HG03066 (cell line): ENCODE data around the gene RAB11FIP3.

Experiments used
- ATAC-seq: cut with Tn5 transposase; IDR thresholded peaks from one replicate; pipeline ENCODE4 v1.9.1; 2021; ENCODE audit warnings: low read depth; ENCODE audit not compliant: unreplicated experiment

RAB11FIP3 gene

DNA sequence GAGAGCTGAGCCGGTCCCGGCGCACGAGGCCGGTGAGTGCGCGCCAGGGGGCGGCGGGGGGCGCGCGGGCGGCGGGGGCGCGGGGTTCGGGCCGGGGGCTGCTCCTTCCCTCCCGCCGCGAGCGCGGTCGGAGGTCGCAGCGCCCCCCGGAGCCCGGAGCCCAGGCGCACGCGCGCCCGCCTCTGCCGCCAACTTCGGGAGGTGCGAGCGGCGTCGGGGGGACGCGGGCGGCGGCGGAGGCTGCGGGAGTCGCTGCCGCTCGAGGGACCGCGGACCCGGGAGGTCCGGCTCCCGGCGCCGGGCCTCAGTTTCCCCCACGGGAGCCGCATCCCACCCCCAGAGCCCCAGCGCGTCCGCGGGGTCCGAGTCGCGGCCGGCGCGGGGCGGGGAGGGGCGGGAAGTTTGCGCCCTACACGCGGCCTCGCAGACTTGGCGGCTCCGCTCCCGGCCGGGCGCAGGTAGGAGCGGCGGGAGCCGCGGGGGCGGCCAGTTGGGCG lies 134.8 kb downstream of the RAB11FIP3 start, which contains the start of gene PRR35:
Gene PRR35, plus strand, starts transcription at position 191 of the 497 bp plus-strand sequence. CDS start 2,901 bp downstream, outside the sequence.
- no peak for ATAC-seq

DNA sequence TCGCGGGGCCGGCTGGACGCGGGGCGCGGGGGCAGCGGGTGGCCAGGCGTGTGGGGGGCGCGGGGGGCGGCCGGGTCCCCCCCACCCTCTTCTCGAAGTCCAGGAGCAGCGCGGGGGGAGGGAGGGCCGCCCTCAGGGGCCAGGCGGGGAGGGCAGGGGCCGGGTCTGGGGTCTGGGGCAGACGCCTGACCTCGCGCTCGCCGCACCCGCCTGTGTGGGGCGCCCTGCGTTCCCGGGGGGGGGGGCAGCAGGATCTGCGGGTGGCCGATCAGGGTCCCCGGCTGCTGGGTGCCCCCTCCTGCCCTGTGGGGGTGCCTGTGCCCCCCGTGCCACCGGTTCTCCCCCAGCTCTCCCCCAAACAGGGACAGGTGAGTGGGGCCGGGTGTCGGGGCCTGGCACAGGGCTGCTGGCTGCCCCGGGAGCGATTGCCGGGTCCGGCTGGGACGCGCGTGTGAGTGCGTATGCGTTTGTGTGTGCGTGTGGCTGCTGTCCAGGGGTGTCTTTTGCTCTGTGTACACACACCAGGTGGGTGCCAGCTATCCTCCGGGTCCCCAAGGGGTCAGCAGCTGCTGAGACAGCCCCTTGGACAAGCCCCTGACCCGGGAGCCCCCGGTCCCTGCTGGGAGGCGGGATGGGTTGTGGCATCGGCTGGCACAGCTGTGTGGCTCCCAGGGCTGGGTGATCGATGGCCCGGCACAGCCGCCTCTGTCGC lies 135.4 kb downstream of the RAB11FIP3 start:
- ATAC-seq: no peak

DNA sequence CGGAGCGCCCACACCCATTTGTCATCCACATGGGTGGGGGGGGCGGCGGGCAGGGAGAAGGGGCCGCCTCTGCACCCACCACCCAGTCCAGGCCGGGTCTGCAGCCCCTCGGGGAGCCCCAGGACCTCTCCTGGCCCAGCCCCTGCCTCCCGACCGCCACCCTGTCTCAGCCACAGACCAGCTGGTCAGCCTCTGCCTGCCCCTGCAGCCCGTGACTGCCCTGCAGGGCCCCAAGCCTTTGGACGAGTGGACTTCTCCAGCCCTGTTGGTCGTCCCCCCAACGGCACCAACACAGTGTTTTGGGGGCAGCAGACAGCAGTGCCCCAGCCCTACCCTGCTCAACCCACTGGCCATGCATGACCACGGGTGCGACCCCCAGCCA lies 136.0 kb downstream of the RAB11FIP3 start:
- no peak for ATAC-seq

DNA sequence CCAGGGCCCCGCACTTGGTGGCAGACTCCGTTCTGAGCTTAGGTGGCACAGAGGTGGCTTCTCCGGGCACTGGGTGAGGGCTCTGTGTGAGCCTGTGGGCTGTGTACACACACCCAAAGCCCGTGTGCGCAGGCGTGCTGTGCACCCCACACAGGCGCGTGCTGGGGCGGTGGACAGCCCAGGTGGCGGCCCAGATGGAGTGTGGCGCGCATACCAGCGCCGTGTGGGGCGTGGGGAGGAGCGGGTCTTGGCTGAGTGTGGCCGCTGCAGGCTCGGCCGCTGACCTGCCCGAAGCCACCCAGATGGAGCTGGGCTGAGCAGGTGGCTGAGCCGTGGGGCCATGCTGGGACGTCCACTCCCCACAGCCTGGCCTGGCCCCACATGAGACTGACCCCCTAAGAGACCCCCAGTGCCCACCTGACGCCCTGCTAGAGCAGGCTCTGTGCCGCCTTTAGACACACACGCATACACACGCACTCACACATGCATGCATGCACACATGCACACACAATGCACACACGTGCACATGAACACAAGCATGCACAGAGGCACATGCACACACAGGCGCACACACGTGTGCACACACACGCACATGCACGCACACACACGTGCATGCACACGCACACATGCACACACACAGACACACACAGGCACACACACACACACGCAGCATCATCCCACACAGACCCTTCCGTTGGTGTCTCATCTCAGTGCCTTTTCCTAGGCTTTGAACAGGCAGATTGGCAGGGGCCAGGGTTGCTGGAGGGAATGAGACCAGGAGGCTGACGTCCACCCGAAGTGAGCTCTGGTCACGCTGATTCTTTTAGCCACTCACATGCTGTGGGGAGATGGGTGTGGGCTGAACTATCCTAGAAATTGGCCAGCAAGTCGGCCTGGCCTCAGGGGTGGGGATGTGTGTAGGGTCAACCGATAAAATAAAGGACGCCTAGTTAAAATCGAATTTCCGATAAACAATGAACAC lies 136.8 kb downstream of the RAB11FIP3 start:
- no peak for ATAC-seq

DNA sequence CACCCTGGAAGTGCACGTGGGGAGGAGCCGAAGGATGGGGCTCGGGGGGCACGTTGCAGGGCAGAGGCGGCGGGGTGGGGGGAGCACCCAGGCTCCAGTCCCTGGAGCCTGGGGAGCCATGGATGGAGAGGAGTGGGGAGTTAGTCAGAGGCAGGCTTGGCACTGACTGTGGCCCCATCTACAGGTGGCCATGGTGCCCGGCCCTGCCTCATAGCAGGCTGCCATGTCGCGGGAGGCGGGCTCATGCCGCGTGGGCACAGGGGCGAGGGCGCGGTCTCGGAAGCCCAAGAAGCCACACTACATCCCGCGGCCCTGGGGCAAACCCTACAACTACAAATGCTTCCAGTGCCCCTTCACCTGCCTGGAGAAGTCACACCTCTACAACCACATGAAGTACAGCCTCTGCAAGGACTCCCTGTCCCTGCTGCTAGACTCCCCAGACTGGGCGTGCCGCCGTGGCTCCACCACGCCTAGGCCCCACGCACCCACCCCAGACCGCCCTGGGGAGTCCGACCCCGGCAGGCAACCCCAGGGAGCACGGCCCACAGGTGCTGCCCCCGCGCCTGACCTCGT lies 137.7 kb downstream of the RAB11FIP3 start:
- no peak for ATAC-seq

DNA sequence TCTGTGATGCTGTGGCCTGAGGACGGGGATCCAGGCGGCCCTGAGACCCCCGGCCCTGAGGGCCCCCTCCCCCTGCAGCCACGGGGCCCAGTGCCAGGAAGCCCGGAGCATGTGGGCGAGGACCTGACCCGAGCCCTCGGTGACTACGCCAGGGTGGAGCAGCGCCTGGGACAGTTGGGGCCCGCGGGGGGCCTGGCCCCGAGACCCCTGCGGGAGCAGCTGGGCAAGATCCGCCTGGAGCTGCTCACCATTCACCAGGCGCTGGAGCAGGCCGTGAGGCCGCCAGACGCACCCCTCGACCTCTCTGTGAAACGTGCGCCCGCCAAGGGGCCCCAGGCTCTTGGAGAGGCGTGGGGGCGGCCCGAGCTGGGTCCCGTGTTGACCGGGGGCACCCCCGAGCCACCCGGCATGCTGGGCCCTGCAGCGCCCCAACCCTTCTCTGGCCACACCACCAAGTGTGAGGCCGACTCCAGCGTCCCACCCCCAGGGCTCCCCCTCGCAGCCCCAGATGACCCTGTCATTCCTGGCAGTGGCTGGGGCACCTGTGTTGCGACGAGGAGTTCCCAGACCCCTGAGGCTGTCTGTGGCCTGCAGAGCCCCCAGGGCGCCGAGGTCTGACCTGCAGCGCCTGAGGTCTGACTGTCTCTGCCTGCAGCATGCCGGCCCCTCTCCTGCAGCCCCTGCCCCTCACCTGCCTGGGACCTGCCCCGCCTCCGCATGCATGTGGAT lies 139.4 kb downstream of the RAB11FIP3 start:
- ATAC-seq: no peak

DNA sequence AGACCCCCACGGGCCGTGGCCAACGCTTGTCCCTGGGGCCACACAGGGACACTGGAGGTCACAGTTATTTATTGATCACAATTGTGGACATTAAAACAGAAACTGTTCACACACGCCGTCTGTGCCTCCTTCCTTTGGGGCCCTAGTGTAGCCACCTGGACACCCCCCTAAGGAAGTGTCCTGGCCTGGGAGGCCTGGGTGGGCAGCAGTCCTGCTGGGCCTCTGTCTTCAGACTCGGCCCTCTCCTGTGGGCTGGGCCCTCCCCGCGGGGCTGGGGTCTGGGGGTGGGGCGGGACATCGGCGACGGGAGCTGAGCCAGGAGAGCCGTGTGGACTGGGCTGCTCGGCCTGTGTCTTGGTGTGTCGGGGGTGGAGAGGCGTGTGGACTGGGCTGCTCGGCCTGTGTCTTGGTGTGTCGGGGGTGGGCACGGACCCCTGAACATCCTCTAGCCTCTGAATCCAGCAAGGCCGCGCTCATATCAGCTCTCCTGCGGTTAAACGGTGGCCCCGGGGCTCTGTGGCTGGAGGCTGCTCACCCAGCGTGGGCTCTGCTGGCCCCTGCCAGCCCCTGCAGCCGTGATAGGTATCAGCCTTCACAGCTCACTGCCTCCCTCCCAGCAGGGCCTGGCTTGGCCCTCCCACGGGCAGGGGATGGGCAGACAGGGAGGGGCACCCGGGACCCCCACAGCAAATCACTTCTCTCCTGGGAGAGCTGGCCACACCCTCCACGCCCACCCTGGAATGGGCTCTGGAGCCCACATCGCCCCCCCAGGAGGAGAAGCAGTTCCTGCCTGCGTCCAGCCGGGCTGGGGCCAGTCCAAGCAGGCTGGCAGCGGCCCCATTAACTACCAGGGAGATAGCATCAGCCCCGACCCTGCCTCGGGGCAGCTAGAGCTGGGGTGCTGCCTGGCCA lies 140.2 kb downstream of the RAB11FIP3 start:
- ATAC-seq: no peak

DNA sequence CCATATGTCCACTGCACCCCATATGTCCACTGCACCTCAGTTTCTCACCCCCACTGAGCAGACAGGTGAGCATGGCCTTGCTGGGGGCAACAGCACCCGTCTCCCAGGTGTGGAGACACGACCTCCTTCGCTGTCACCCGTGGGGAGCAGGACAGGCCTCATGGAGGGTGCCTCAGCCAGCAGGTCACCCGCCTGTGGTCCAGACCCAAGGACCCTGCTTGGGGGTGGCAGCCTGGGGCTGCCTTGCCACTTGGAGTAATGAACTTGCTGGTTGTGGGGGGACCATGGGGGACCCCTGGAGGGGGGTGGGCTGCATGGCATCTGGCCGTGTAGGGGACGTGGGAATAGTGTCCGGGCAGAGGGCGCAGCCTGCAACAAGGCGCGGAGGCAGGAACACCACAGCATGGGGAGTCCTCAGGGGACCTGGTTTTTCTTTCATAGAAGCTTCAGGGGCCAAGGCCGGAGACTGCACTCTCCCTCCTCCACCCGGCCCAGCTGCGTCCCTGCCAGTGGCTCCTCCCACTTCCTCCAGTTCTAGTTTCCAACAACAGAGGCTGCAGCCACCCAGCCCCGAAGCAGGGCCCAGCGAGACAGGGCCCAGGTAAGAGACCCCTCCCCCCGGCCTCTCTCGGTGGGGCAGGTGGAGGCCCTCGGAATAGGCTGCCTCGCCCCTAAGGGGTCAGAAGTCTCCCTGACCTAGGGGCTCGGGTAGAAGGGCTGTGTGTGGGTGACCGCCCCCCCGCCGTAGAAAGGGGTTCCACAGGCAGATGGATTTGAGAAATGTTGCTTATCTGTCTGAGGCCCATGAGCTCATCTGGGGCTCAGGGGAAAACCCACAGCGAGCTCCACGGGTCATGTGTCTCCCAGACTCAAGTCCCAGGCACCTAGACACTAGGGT lies 141.3 kb downstream of the RAB11FIP3 start, which contains the start of gene NHLRC4:
Gene NHLRC4, plus strand, starts transcription at position 531 of the 898 bp plus-strand sequence. CDS start 1,043 bp downstream, outside the sequence.
- ATAC-seq: no peak

DNA sequence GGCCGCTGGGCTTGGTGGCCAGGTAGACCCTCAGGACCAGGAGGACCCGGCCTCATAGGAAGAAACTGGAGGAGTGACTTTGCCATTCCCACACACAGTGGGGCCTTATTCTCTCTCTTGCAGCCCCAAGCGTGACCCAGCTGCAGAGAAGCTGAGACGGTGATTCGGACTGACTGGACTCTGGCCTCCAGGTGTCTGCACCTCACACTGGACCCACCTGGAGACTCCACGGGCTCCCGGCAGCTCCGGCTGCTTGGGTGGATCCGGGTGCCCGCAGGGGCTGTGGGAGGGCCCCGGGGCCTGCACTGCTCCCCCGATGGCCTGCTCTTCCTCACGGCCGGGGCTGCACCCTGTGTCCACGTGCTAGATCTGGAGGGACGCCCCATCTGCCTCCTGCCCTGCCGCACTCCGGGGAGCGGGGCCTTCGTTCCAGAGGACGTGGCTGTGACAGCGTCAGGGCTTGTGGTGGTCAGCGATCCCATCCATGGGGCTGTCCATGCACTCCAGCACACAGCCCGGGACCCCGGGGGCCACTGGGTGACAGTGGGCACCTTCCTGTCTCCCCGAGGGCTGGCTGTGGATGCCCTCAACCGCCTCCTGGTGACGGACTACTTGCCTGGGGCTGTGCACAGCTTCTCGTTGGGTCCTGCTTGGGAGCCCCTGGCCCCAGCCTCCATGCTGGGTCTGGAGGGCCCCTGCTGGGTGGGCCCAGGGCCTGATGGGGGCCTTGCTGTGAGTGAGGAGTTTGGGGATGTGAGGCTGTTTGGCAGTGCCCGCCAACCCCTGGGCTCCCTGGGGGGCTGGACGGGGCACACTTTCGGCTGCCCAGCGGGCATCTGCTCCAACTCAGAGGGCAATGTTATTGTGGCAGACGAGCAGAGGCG lies 142.2 kb downstream of the RAB11FIP3 start:
- ATAC-seq: no peak

DNA sequence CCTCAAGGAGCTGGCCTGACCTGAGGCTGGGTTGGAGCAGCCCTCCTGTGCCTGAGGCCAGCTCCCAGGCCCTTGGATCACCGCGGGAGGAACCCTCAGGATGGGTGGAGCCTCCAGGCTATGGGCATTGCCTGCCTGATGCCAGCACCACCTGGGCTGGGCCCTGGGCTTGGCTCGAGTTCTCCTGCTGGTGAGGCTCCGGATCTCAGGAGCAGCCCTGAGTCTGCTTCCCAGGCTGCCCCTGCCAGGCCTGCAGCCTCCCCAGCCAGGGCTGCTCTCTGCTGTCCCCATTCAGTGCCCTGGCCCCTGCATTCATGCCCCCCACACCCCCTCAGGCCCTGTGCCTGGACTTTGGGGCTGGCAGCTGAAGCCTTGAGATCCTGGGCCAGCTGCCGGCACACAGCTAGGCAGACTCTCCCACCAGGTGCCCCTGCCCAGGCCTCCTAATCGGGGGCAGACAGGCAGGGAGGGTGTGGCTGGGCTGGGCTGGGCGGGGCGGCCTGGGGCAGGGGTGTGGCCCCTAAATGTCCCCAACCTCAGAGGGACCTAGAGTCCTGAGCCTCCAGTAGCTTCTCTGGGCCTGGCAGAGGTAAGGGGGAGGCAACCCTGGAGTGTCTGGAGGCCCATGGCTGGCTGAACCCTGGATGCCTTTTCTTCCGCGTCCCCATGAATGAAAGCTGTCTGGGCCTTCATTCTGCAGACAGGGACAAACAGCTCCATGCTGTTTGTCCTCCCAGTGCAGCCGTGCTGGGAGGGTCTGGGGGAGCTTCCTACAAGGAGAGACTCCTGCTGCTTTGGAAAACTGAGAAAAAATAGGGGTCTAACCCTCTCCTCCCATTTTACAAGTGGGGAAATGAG lies 143.2 kb downstream of the RAB11FIP3 start:
- no peak for ATAC-seq

DNA sequence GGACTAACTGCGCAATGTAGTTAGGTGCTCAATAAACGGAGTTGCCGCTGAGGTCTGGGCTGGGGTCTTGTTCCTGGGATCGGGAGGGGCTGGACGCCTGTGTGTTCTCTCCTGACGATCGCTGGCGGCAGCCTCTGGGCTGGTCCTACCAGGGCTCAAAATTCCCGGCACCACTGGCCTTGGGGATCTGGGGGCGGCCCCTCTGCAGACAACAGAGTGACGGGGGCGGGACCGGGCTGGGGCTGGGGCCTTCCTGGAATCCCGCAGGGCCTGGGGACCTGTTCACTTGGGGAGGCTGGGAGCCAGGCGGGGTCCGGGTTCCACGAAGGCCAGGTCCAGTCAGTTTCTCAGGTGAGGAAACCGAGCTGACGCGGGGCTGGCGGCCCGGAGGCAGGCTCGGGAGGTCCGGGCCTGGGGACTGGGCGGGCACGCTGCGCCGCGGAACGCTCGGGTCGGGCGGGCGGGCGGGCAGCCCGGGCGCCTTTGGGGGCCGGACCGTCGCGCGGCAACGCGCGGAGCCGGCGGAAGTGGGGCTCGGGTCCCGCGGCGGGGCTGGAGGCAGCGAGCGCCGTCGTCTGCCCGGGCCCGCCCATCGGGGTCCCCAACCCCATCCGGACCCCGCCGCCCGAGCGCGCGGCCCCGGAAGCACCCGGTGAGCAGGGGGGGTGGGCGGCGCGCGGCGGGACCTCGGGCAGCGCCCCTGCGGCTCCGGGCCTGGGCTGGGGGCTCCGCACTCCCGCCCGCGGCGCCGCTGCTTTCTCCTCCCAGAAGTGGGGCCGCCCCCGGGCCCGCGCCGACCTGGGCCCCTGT lies 144.2 kb downstream of the RAB11FIP3 start, which contains the start of gene PIGQ:
Gene PIGQ, plus strand, starts transcription at position 524 of the 810 bp plus-strand sequence. CDS start 4,107 bp downstream, outside the sequence.
- no peak for ATAC-seq
